ENCODE results near the gene FZD10. TPM values are rescaled to one million over a fixed set of nuclear protein-coding genes. Genes with fewer than 3 reads are reported as not detected.

Gene FZD10
- total RNA-seq, 2 experiments from 2014 or later, result not detected

DNA sequence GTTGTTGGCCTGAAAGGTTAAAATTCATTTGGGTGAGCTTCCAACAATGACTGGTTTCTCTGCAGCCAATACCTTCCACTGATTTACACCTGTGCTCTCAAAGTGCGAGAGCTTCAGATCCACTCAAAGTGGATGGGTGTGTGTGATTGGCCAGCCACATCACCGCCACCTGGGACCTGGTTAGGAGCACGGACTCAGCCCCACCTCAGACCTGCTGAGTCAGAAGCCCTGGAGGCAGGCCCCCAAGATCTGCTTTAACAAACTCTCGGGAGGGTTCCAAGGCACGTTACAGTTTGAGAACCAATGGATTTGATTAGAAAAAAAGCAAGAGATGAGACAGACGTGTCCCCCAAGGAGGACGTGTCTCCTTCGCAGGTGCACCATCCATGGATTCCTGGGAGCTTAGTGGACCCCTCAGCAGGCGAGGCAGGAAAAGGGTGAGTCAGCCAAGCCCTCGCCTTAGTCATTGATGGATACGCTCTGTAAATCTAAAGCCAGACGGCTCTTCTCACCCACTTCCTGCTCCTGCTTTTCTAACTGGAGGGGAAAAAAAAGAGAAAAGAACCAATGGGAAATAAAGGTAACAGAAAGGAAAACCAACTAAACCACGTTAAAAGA, 24.5 kb downstream of the FZD10 start:
- Mint-ChIP-seq H3K27me3 (peaks cover 8% of the 10 kb centered on the region), H3K9me3 (peaks cover 2% of the 10 kb centered on the region), H3K36me3 (no peaks in the 10 kb centered on the region), H3K4me3 (no peak overlapping the region), H3K27ac (no peak overlapping the region), H3K4me1 (no peaks in the 10 kb centered on the region)
- no peak for ATAC-seq (ENCODE audit: low read depth)
- no peak for DNase-seq
- POLR2A ChIA-PET, result no interaction called here

- no peaks in the 10 kb centered on the region for H3K9me3 Mint-ChIP-seq
Measured at GRCh38 chr12:130192642-130193345, 30.5 kb downstream of the FZD10 start.

DNA sequence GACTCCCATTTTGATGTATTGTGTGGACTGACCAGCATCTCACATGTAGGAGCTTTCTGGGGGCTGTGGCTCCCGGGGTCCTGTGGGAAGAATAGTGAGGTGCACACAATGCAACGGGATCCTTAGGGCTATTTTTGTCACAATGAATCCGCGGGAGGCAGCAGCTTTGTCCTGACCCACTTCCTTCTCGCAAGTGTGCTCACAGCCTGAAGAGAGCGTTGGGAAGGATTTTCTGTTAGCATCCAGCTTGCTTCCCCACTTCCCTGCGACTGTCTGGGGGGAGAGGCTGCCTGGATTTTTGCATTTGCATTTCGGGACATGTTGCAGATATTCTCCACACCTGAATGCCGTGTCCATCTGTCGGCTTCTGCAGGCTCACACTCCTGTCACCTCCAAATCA, 31.9 kb downstream of the FZD10 start:
- POLR2A ChIA-PET, result no interaction called here
- Mint-ChIP-seq H3K9me3 (no peaks in the 10 kb centered on the region), H3K4me1 (no peaks in the 10 kb centered on the region), H3K36me3 (no peaks in the 10 kb centered on the region), H3K4me3 (no peak overlapping the region), H3K27me3 (no peaks in the 10 kb centered on the region), H3K27ac (no peak overlapping the region)
- no peak for DNase-seq
- ATAC-seq (ENCODE audit: low read depth), result no peak

More at GRCh38 chr12:130192642-130193345, 30.5 kb downstream of the FZD10 start:
- peaks cover 5% of the 10 kb centered on the region for H3K27me3 Mint-ChIP-seq
- ATAC-seq (ENCODE audit: low read depth), result no peak
- POLR2A ChIA-PET, result no interaction called here
- no peaks in the 10 kb centered on the region for H3K4me1 Mint-ChIP-seq
- H3K27ac Mint-ChIP-seq, result no peak overlapping the region
- no peak overlapping the region for H3K4me3 Mint-ChIP-seq
- DNase-seq, result no peak
- no peaks in the 10 kb centered on the region for H3K36me3 Mint-ChIP-seq

GRCh38 chr12:130195369-130195768, 33.1 kb downstream of the FZD10 start:
- POLR2A ChIA-PET, result no interaction called here
- H3K4me3 Mint-ChIP-seq, result no peak overlapping the region

DNA sequence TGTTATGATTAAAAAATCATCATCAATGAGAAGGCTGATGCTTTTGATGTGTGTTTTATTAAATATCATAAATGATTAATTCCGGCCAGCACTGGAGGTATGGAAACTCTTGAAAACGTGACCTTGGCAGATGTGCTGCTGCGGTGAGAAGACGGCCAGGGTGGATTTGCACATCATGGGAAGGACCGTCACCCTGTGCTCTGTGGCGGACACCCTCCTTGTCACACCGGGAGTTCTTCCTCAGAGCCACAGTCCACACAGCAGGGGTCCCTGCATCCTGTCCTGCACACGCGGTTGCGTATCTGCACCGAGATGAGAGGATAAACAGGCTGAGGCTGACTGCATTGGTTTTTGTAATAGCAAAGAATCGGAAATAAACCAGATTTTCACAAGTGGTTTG, 33.5 kb downstream of the FZD10 start:
- Mint-ChIP-seq H3K36me3 (no peaks in the 10 kb centered on the region), H3K4me1 (no peaks in the 10 kb centered on the region), H3K27ac (no peak overlapping the region), H3K27me3 (no peaks in the 10 kb centered on the region), H3K4me3 (no peak overlapping the region), H3K9me3 (no peaks in the 10 kb centered on the region)
- POLR2A ChIA-PET, result no interaction called here
- ATAC-seq (ENCODE audit: low read depth), result no peak
- DNase-seq, result no peak

More at GRCh38 chr12:130195369-130195768, 33.1 kb downstream of the FZD10 start:
- H3K27ac Mint-ChIP-seq, result no peak overlapping the region
- no peaks in the 10 kb centered on the region for H3K9me3 Mint-ChIP-seq
- DNase-seq (no peak), ATAC-seq (ENCODE audit: low read depth) (no peak)
- H3K4me1 Mint-ChIP-seq, result no peaks in the 10 kb centered on the region
- no peaks in the 10 kb centered on the region for H3K36me3 Mint-ChIP-seq
- H3K27me3 Mint-ChIP-seq, result no peaks in the 10 kb centered on the region

DNA sequence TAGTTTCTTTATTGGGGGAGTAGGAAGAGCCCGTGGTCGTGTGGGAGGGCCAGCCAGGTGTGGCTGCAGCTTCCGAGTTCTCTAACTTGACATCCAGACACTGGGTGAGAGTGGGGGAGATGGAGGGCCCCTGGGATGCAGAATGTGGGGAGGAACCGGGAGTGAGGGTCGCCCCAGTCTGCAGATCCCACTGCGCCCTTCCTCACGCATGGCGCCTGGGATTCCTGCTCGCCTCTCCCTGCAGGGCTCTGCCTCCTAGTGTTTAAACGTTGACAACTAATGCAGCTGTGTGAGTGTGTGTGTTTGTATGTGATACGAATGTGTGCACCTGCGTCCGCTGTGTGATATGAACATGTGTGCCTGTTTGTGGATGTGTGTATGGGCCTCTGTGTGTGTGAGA, 34.6 kb downstream of the FZD10 start:
- H3K9me3 Mint-ChIP-seq, result no peaks in the 10 kb centered on the region
- POLR2A ChIA-PET, result no interaction called here
- no peak overlapping the region for H3K27ac Mint-ChIP-seq
- no peak overlapping the region for H3K4me3 Mint-ChIP-seq
- no peaks in the 10 kb centered on the region for H3K27me3 Mint-ChIP-seq
- H3K36me3 Mint-ChIP-seq, result no peaks in the 10 kb centered on the region
- no peaks in the 10 kb centered on the region for H3K4me1 Mint-ChIP-seq
- DNase-seq (no peak), ATAC-seq (ENCODE audit: low read depth) (no peak)

- H3K4me1 Mint-ChIP-seq, result no peaks in the 10 kb centered on the region
Measured at GRCh38 chr12:130198026-130198662, 35.9 kb downstream of the FZD10 start.

GRCh38 chr12:130198663-130199060, 36.4 kb downstream of the FZD10 start:
- Mint-ChIP-seq H3K36me3 (no peaks in the 10 kb centered on the region), H3K27me3 (no peaks in the 10 kb centered on the region), H3K9me3 (no peaks in the 10 kb centered on the region), H3K27ac (no peak overlapping the region), H3K4me1 (no peaks in the 10 kb centered on the region), H3K4me3 (no peak overlapping the region)
- POLR2A ChIA-PET, result no interaction called here
- no peak for DNase-seq
- ATAC-seq (ENCODE audit: low read depth), result no peak

More at GRCh38 chr12:130198026-130198662, 35.9 kb downstream of the FZD10 start:
- Mint-ChIP-seq H3K27me3 (no peaks in the 10 kb centered on the region), H3K36me3 (no peaks in the 10 kb centered on the region), H3K27ac (no peak overlapping the region), H3K4me3 (no peak overlapping the region), H3K9me3 (no peaks in the 10 kb centered on the region)
- POLR2A ChIA-PET, result no interaction called here
- ATAC-seq (ENCODE audit: low read depth) (no peak), DNase-seq (no peak)

- no peak overlapping the region for H3K27ac Mint-ChIP-seq
- no peaks in the 10 kb centered on the region for H3K36me3 Mint-ChIP-seq
- ATAC-seq (ENCODE audit: low read depth) (no peak), DNase-seq (no peak)
- POLR2A ChIA-PET, result no interaction called here
- no peaks in the 10 kb centered on the region for H3K4me1 Mint-ChIP-seq
- no peaks in the 10 kb centered on the region for H3K27me3 Mint-ChIP-seq
- H3K4me3 Mint-ChIP-seq, result no peak overlapping the region
- no peaks in the 10 kb centered on the region for H3K9me3 Mint-ChIP-seq
Measured at GRCh38 chr12:130199581-130200390, 37.5 kb downstream of the FZD10 start.

DNA sequence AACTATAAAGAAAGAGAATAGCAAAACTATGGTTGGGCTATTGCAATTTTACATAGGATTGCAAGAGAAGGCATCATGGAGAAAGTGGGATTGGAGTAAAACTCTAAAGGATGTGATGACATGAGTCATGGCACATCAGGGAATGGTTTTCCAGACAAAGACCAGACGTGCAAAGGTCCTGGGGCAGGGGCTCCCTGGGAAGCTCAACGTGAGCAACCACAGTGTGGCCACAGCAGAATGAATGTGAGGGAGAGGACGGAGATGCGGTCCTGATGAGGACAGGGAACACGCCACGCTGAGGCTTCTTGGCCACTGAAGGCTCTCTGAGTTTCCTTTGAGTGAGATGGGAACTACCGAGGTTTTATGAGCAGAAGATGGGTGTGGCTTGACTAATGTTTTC, 38.2 kb downstream of the FZD10 start:
- no peaks in the 10 kb centered on the region for H3K36me3 Mint-ChIP-seq
- ATAC-seq (ENCODE audit: low read depth) (no peak), DNase-seq (no peak)
- no peak overlapping the region for H3K27ac Mint-ChIP-seq
- no peaks in the 10 kb centered on the region for H3K27me3 Mint-ChIP-seq
- no peak overlapping the region for H3K4me3 Mint-ChIP-seq
- no peaks in the 10 kb centered on the region for H3K4me1 Mint-ChIP-seq
- POLR2A ChIA-PET, result no interaction called here
- peaks cover under 1% of the 10 kb centered on the region for H3K9me3 Mint-ChIP-seq

DNA sequence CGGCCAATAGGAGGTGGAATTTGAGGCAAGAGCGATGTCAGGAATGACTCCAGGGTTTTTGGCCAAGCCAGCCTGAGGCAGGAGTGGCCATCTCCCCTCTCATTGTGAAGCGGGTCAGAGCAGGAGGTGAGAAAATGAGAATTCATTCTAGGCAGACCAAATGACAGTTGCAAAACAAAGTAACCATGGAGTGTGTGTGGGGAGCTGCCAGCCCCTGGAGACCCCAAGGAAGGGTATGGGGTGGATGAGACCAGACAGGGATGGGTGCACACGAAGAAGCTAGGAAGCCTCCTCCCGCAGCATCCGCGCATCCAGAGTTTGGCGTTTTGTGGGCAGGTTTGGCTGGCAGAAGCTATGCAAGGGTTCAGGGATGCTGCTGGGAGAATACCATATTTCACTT, 38.8 kb downstream of the FZD10 start:
- Mint-ChIP-seq H3K4me3 (no peak overlapping the region), H3K27ac (no peak overlapping the region), H3K9me3 (peaks cover 2% of the 10 kb centered on the region), H3K27me3 (no peaks in the 10 kb centered on the region), H3K36me3 (no peaks in the 10 kb centered on the region), H3K4me1 (no peaks in the 10 kb centered on the region)
- no peak for DNase-seq
- POLR2A ChIA-PET, result no interaction called here
- no peak for ATAC-seq (ENCODE audit: low read depth)

- Mint-ChIP-seq H3K9me3 (peaks cover 2% of the 10 kb centered on the region), H3K27ac (no peak overlapping the region), H3K4me1 (no peaks in the 10 kb centered on the region), H3K27me3 (no peaks in the 10 kb centered on the region), H3K4me3 (no peak overlapping the region), H3K36me3 (no peaks in the 10 kb centered on the region)
- ATAC-seq (ENCODE audit: low read depth) (no peak), DNase-seq (no peak)
- POLR2A ChIA-PET, result no interaction called here
Measured at GRCh38 chr12:130202201-130202600, 39.9 kb downstream of the FZD10 start.

GRCh38 chr12:130203151-130203550, 40.9 kb downstream of the FZD10 start:
- Mint-ChIP-seq H3K27me3 (no peaks in the 10 kb centered on the region), H3K4me1 (no peaks in the 10 kb centered on the region), H3K36me3 (no peaks in the 10 kb centered on the region), H3K27ac (no peak overlapping the region), H3K4me3 (no peak overlapping the region), H3K9me3 (peaks cover 2% of the 10 kb centered on the region)
- DNase-seq, result no peak
- ATAC-seq (ENCODE audit: low read depth), result no peak
- POLR2A ChIA-PET, result no interaction called here

Data from activated naive CD8-positive, alpha-beta T cell treated with anti-CD3 and anti-CD28 coated beads, Interleukin-2, amount 10 ng/mL, durations not matched to agents 7 days and 5 days (primary cell).